H7 (cell line): Measurements from ENCODE around the gene CDK1. TPM values are rescaled to one million over a fixed set of nuclear protein-coding genes. Genes with fewer than 3 reads are reported as not detected.

ENCODE experiments used
- total RNA-seq: library from RNA; depleted of rRNA; stranded (reverse); fragments of >200 nt; shearing (Covaris generic); gene quantifications from 2 replicates; pipeline ENCODE4 v1.2.3, GENCODE V29; 2014; rRNA removed

The CDK1 gene
- total RNA-seq, 1 experiment from 2014 or later, result 187 TPM

Other genes starting within 250 kb of the CDK1 start
- 8.1 and 10.5 TPM in 2 replicates for gene RHOBTB1, start 165.7 kb downstream of the CDK1 start, total RNA-seq